GM21786 (cell line): ENCODE data around the gene AFF1.
"Not testable (repeated sequence)": the region's sequence is repeated elsewhere in the genome, so short reads cannot be mapped to it uniquely, and the experiment has no call there.

Experiments
- ATAC-seq: cut with Tn5 transposase; IDR thresholded peaks from one replicate; pipeline ENCODE4 v1.9.1; 2021; ENCODE audit not compliant: unreplicated experiment

The AFF1 gene

GRCh38 chr4:87031920-87032319 lies 97.1 kb downstream of the AFF1 start:
- no peak for ATAC-seq

GRCh38 chr4:87032884-87033533 lies 98.2 kb downstream of the AFF1 start:
- no peak for ATAC-seq

- ATAC-seq, result no peak
Measured at GRCh38 chr4:87033902-87034301, 99.1 kb downstream of the AFF1 start.

GRCh38 chr4:87034527-87034926 lies 99.7 kb downstream of the AFF1 start:
- no peak for ATAC-seq

DNA sequence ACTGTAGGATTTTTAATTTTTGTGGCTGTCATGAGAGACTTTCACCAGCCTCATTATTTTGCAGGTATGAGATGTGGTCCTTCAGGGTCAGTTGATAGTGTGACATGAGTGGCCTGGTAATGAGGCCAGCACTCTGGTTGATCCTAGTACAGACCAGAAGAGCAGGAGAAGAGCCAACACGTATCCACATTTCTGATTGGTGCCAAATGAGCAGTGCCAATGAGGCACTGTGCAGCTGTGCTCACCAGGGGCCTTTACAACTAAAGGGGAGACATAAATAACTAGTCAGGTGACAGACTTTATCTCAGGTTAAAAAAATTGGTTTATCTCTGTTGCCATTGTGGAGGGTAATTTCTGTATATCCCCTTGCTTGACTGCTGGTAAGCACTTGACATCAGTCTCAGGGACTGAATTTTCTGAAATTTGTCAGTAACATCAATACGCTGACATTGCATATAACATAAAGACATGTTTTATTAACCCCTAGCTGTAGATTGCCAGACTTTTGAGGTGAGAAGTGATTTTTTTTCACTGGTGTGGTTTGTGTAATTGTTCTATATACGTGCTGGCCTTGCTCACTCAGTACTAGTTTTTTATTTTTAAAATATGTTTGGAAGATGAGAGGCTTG lies 101.2 kb downstream of the AFF1 start:
- no peak for ATAC-seq

GRCh38 chr4:87036713-87037112 lies 101.9 kb downstream of the AFF1 start:
- ATAC-seq, result no peak

GRCh38 chr4:87037171-87037570 lies 102.4 kb downstream of the AFF1 start:
- not testable (repeated sequence) for ATAC-seq

- no peak for ATAC-seq
Measured at GRCh38 chr4:87037671-87038334, 103.0 kb downstream of the AFF1 start.

DNA sequence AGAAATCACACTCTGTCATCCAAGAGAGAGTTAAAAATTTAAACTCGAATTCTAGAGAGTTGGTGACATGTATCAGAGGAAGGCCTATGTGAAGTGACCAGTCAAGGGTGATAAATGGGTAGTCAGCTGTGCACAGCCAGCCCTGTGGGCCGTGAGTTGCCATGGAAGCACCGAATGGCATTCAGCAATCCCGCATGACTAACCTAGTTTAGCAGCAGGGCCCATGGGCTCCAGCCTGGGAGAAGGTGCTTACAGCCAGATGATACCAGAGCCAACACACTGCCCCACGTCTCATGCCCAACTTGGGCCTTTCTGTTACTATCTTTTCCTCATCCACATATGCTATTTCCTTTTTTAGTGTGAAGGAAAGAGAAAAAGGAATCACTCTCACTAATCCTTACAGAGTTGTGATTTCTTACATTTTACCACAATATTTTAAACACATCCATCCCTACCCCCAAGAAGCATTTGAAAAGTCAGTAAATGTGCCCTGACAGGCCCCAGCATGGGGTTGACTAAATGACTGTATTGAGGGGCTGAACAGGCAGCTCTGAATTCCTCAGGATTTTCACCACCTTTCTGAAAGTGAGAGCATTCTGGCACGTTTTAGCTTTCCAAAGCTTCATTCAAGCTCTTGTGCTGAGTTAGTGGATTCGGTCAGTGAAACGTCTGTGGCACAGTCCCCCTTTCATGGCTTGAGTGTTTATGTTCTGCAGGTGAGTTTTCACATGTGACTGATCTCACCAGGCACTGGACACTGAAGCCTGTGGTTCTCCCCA lies 104.2 kb downstream of the AFF1 start:
- ATAC-seq, result peak; percentile 55

DNA sequence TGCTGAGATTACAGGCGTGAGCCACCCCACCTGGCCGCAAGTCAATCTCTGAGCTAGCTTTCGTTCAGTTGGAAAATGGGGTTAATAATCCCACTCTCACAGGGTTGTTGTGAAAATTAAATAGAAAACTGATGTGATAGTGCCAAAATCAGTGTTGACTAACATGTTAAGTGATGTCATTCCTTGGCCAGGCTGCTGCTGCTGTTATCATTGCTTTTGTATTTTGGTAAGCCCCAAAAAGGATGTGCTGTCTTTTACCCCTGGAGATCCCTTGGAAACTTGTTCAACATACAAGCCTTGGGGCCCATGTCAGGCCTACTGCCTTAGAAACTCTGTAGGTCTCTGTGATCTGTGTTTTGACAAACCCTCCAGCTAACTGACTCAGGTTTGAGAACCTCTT lies 106.3 kb downstream of the AFF1 start:
- no peak for ATAC-seq

- no peak for ATAC-seq
Measured at GRCh38 chr4:87042221-87042620, 107.4 kb downstream of the AFF1 start.

- ATAC-seq, result peak; percentile 48
Measured at GRCh38 chr4:87042986-87043820, 108.4 kb downstream of the AFF1 start.

DNA sequence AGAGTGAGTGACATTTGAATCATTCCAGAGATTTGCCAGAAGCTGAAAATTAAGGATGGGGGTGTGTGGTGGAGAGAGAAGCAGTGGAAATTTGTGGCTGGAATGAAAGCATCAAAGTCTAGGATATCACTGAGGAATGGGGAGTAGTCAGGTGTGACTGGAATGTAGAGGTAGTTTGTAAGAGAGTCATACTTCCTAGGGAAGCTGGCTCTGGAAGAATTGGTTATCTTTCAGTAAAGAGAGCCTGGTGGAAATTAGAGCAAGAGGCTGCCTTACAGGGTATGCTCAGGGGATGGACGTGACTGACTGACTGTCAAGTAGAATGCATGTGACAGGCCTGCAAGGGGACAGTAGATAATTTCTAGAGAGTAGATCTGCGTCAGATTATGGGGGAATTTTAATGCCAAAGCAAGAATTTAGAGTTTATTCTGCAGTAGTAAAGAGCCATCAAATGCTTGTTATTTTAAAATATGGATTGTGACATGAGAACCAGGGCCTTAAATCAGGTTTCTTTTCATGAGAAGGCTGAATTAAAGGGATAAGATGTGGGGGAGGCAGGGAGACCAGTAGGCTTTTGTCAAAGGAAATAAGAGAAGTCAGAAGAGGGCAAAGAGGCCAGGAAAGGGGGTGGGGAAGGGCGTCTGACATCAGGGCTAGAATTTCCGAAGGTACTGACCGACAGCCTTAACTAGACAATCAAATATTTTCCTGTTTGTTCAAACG lies 109.9 kb downstream of the AFF1 start:
- ATAC-seq, result no peak

- no peak for ATAC-seq
Measured at GRCh38 chr4:87045234-87045558, 110.4 kb downstream of the AFF1 start.

- ATAC-seq, result no peak
Measured at GRCh38 chr4:87045659-87046058, 110.8 kb downstream of the AFF1 start.

- no peak for ATAC-seq
Measured at GRCh38 chr4:87046121-87046551, 111.3 kb downstream of the AFF1 start.

- ATAC-seq, result no peak
Measured at GRCh38 chr4:87047281-87047798, 112.5 kb downstream of the AFF1 start.

- no peak for ATAC-seq
Measured at GRCh38 chr4:87049508-87049907, 114.7 kb downstream of the AFF1 start.

- no peak for ATAC-seq
Measured at GRCh38 chr4:87050596-87050995, 115.8 kb downstream of the AFF1 start.

DNA sequence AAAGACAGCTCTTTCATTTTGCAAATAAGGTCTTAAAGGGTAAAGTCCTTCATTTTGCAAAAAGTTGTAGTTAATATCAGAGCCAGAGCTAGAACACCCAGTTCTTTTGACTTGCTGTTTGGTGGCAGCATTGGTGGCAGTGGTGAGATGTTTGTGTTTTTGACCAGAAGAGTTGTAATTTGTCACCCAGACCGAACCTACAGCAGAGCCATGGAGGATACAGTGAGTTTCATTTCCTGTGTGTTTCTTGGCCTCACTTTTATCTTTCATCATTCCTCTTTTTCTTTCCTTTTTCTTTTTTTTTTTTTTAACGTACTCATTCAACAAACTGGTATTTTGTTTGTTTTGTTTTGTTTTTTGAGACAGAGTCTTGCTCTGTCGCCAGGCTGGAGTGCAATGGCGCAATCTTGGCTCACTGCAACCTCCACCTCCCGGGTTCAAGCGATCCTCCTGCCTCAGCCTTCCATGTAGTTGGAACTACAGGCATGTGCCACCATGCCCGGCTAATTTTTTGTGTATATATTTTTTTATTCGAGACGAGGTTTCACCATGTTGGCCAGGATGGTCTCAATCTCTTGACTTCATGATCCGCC lies 116.4 kb downstream of the AFF1 start:
- no peak for ATAC-seq
